AG10803 (cell line): Measurements from ENCODE around the gene STRIT1.

Experiments used
- DNase-seq: peaks from one replicate; pipeline ENCODE4 v3.0.0; 2010; ENCODE audit warnings: low read depth
- H3K4me3 ChIP-seq: 2 replicates; pipeline ENCODE4 v1.5.1; 2011; ENCODE audit warnings: mild to moderate bottlenecking, low read length, control low read depth
- TF ChIP-seq, protein P1 (sequence below): conservative IDR thresholded peaks from 2 replicates; pipeline ENCODE4 v1.5.1; 2011; ENCODE audit warnings: mild to moderate bottlenecking, low read length, control low read depth, inconsistent platforms

STRIT1 gene

DNA sequence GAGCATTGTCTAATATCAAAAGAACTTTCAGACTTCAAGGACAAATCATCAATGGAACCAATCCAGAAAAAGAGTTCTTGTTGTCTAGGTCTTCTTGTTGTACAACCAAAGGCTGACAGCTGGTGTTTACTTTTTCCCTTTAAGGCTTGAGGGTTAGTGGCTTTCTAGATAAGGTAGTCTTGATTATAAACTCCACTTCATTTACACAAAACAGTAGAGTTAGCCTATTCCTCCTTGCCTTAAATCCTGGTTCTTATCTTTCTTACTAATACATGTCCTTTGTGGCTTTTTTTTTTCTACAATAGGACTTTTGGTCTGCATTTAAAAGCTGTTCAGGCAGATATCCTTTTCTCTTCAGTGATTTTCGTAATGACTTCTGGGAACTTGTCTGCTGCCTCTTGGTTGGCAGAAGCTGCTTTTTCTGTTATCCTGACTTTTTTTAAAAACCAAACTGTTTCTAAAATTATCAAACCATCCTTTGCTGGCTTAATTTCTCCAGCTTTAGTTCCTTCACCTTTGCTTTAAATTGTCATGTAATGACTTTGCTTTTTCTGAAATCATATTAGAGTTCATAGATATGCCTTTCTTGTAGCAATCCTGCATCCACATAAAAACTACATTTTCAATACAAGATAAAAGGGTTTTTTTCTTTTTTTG lies 44.8 kb downstream of the STRIT1 start:
- H3K4me3 ChIP-seq = no peak overlapping the region
- no peak for DNase-seq
- TF ChIP-seq, protein P1, sequence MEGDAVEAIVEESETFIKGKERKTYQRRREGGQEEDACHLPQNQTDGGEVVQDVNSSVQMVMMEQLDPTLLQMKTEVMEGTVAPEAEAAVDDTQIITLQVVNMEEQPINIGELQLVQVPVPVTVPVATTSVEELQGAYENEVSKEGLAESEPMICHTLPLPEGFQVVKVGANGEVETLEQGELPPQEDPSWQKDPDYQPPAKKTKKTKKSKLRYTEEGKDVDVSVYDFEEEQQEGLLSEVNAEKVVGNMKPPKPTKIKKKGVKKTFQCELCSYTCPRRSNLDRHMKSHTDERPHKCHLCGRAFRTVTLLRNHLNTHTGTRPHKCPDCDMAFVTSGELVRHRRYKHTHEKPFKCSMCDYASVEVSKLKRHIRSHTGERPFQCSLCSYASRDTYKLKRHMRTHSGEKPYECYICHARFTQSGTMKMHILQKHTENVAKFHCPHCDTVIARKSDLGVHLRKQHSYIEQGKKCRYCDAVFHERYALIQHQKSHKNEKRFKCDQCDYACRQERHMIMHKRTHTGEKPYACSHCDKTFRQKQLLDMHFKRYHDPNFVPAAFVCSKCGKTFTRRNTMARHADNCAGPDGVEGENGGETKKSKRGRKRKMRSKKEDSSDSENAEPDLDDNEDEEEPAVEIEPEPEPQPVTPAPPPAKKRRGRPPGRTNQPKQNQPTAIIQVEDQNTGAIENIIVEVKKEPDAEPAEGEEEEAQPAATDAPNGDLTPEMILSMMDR = no peak

- no peak for DNase-seq
- no peak overlapping the region for H3K4me3 ChIP-seq
- TF ChIP-seq, protein P1 = no peak
These were observed 48.8 kb downstream of the STRIT1 start for GRCh38 chr3:155244699-155245098.

GRCh38 chr3:155244216-155244615 lies 49.3 kb downstream of the STRIT1 start:
- no peak for DNase-seq
- H3K4me3 ChIP-seq = no peak overlapping the region
- TF ChIP-seq, protein P1 = no peak

GRCh38 chr3:155243512-155243921 lies 50.0 kb downstream of the STRIT1 start:
- TF ChIP-seq, protein P1 = no peak
- DNase-seq = no peak
- H3K4me3 ChIP-seq = no peak overlapping the region

DNA sequence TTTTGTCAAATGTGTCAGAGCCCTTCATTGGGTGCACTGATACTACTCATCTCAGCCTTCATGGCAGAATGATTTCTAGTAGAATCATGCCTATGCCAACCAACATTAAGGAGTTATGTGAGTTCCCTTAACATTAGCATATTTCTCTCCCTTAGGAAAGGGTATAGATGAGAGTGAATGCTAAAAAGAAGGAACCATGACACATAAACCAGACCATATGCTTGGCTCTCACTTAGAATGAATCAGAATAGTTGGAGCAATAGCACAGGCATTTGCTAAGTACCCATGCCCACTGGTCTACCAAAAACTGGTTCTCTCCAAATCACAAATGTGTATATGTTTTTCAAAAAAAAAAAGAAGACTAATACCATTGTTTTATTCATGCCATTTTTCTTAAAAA lies 51.1 kb downstream of the STRIT1 start:
- no peak overlapping the region for H3K4me3 ChIP-seq
- peak; percentile 71 for DNase-seq
- TF ChIP-seq, protein P1 = no peak

- peak; percentile 81 for DNase-seq
- TF ChIP-seq, protein P1 = no peak
- no peak overlapping the region for H3K4me3 ChIP-seq
These were observed 51.9 kb downstream of the STRIT1 start for GRCh38 chr3:155241579-155241978.
